GM12878 (cell line): ENCODE data around the gene AP1S1. TPM values are rescaled to one million over a fixed set of nuclear protein-coding genes. Genes with fewer than 3 reads are reported as not detected.

ENCODE experiments used
- ATAC-seq: fragments of 200-7000 bp; cut with Tn5 transposase; 3 replicates; pipeline ENCODE4 v1.9.1; 2020; ENCODE audit warnings: mild to moderate bottlenecking, moderate library complexity
- BruUV-seq: library from RNA; stranded (reverse); fragments of 400-500 nt; replicated peaks from 2 replicates; lab custom pipeline; 2021; lab: Mats Ljungman, UMichigan
- CTCF ChIA-PET: fragments of 300-600 bp; sonication (Branson Sonifier 250); formaldehyde crosslinking; extraction: SDS; loops from one replicate; lab custom pipeline; 2021; ENCODE audit warnings: inconsistent platforms; lab: Yijun Ruan, JAX
- POLR2A ChIA-PET: fragments of 350-600 bp; formaldehyde crosslinking; extraction: SDS; loops from one replicate; lab custom pipeline; 2021; ENCODE audit warnings: inconsistent platforms; lab: Charles Lee
- RAD21 ChIA-PET: fragments of 300-600 bp; sonication (Branson Sonifier 250); formaldehyde crosslinking; loops from one replicate; lab custom pipeline; 2023; ENCODE audit warnings: antibody characterized with exemption; ENCODE audit not compliant: unreplicated experiment; lab: Charles Lee
- SMC1A ChIA-PET: fragments of 300-600 bp; sonication (Branson Sonifier 250); formaldehyde crosslinking; loops from one replicate; lab custom pipeline; 2023; ENCODE audit not compliant: unreplicated experiment, uncharacterized antibody; lab: Charles Lee
- DNase-seq: peaks from one replicate; pipeline ENCODE4 v3.0.0-alpha.2; 2011; ENCODE audit warnings: low read depth, low spot score
- FAIRE-seq: peaks from 3 replicates; lab custom pipeline; 2011; peaks lifted over from hg19 to GRCh38; lab: Jason Lieb, UNC
- H2AFZ ChIP-seq: 2 replicates; pipeline ENCODE4 v1.6.0; 2011; ENCODE audit warnings: low read depth, low read length, control low read depth; ENCODE audit not compliant: control insufficient read depth
- H3K27ac ChIP-seq: 2 replicates; pipeline ENCODE4 v1.5.1; 2011; ENCODE audit warnings: control low read depth; ENCODE audit not compliant: control insufficient read depth, insufficient read depth
- H3K27me3 ChIP-seq, 2 experiments: replicated peaks in 1 of 2; 2 replicates each; pipeline versions ENCODE4 v1.6.0 to v1.6.1; 2011; ENCODE audit warnings: low read length in 1 of 2; ENCODE audit not compliant: control insufficient read depth in 2 of 2, insufficient read depth in 2 of 2
- H3K36me3 ChIP-seq, 2 experiments: 2 replicates each; pipeline ENCODE4 v1.5.1; 2011; ENCODE audit warnings: low read length in 1 of 2; ENCODE audit not compliant: control insufficient read depth in 2 of 2, insufficient read depth in 2 of 2
- H3K4me1 ChIP-seq: 2 replicates; pipeline ENCODE4 v1.6.1; 2011; ENCODE audit warnings: mild to moderate bottlenecking, low read length, moderate library complexity, mixed read lengths; ENCODE audit not compliant: control insufficient read depth, insufficient read depth
- H3K4me2 ChIP-seq: 2 replicates; pipeline ENCODE4 v1.6.0; 2011; ENCODE audit warnings: control low read depth; ENCODE audit not compliant: control insufficient read depth, insufficient read depth
- H3K4me3 ChIP-seq: fragments of 200-600 bp; sonication (generic); 2 replicates; pipeline ENCODE4 v1.5.1; 2016
- H3K79me2 ChIP-seq: 2 replicates; pipeline ENCODE4 v1.6.0; 2011; ENCODE audit warnings: low read length; ENCODE audit not compliant: control insufficient read depth, insufficient read depth
- H3K9ac ChIP-seq: 2 replicates; pipeline ENCODE4 v1.8.0; 2011; ENCODE audit warnings: low read length, control low read depth, mixed read lengths; ENCODE audit not compliant: control insufficient read depth, insufficient read depth
- H3K9me3 ChIP-seq: replicated peaks from 3 replicates; pipeline ENCODE4 v1.5.1; 2011; ENCODE audit warnings: mild to moderate bottlenecking, low read length; ENCODE audit not compliant: control insufficient read depth, insufficient read depth
- H4K20me1 ChIP-seq: 2 replicates; pipeline ENCODE4 v1.6.0; 2011; ENCODE audit not compliant: control insufficient read depth, insufficient read depth
- HDGF ChIP-seq: fragments of 450-650 bp; IDR thresholded peaks from 2 replicates; pipeline ENCODE4 v1.6.1; 2016; ENCODE audit warnings: antibody characterized with exemption
- NR2C2 ChIP-seq: IDR thresholded peaks from 2 replicates; pipeline ENCODE4 v1.6.1; 2011; ENCODE audit warnings: borderline replicate concordance, low read depth; ENCODE audit not compliant: control insufficient read depth, insufficient read length
- SMARCA5 ChIP-seq: fragments of 450-650 bp; IDR thresholded peaks from 2 replicates; pipeline ENCODE4 v1.6.1; 2017; ENCODE audit warnings: mild to moderate bottlenecking
- STAT3 ChIP-seq: IDR thresholded peaks from 2 replicates; pipeline ENCODE4 v1.6.1; 2011; ENCODE audit warnings: low read depth, low read length, improper control_type of control experiment
- TCF3 ChIP-seq: IDR thresholded peaks from 2 replicates; pipeline ENCODE4 v1.6.1; 2012; ENCODE audit warnings: low read depth, mild to moderate bottlenecking, low read length, borderline replicate concordance; ENCODE audit not compliant: insufficient read depth
- WGBS: methylation state at CpG from one replicate; pipeline ENCODE4 v1.1.6; 2016; ENCODE audit warnings: low lambda C conversion rate; ENCODE audit not compliant: insufficient replicate concordance, insufficient coverage; ENCODE audit errors: missing lambda C conversion rate; 5-methylcytosine and 5-hydroxymethylcytosine counted together
- in situ Hi-C: fragments of 300-500 bp; cut with MboI; formaldehyde crosslinking; loops from 9 replicates; pipeline ENCODE4 v1.14.3; 2018; ENCODE audit warnings: mixed read lengths
- intact Hi-C: fragments of 100-400 bp; cut with micrococcal nuclease; formaldehyde crosslinking; loops from one replicate; pipeline ENCODE4 v1.14.2; 2022; ENCODE audit not compliant: unreplicated experiment
- polyA plus RNA-seq, 11 experiments: library from polyadenylated mRNA; depleted of rRNA in 4 of 11; unstranded in 6 of 11; stranded (reverse) in 5 of 11; fragments of >200 nt; fragmentation: Nextera tagmentation in 4 of 11; fragmentation: Illumina TruSeq in 1 of 11; extraction: Ambion mirVana in 4 of 11; extraction: Trizol in 1 of 11; gene quantifications; 1 replicate in 1 of 11; 2 replicates in 10 of 11; pipeline versions ENCODE4 v1.2.1 to v1.2.3, GENCODE V29; 2011 to 2016; ENCODE audit warnings: inconsistent platforms in 2 of 11, missing spikeins in 2 of 11, low read depth in 1 of 11
- total RNA-seq, 4 experiments: library from RNA; depleted of rRNA in 3 of 4; stranded (reverse); fragments of >200 nt in 3 of 4; fragmentation: Illumina TruSeq in 1 of 4; extraction: Trizol in 1 of 4; gene quantifications; 2 replicates each; pipeline versions ENCODE4 v1.2.1 to v1.2.3, GENCODE V29; 2013 to 2021
- TF ChIP-seq, protein P1 (sequence below): IDR thresholded peaks from 2 replicates; pipeline ENCODE4 v1.6.1; 2012; ENCODE audit warnings: low read depth, low read length, improper control_type of control experiment

The AP1S1 gene
- total and polyA plus RNA-seq, 10 of the 15 experiments (the other 5 are each of a cell fraction or from before 2014, with no cell fraction given) = 2.5 to 121 (median 54.9) TPM

DNA sequence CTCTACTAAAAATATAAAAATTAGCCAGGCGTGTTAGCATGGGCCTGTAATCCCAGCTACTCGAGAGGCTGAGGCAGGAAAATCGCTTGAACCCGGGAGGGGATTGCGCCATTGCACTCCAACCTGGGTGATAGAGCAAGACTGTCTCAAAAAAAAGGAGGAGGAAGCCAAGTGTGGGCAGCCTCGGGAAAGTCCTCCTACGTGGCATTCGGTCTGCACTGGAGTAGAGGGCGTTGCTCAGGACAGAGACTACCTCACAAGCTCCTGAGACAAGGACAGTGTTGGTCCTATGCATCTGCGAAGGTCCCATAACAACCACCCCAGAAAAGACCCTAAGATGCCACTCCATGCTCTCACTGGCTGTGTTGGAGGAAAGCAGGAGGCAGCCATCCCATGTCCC is 37.4 kb upstream of the AP1S1 start (continued):
- no peak for TF ChIP-seq NR2C2

DNA sequence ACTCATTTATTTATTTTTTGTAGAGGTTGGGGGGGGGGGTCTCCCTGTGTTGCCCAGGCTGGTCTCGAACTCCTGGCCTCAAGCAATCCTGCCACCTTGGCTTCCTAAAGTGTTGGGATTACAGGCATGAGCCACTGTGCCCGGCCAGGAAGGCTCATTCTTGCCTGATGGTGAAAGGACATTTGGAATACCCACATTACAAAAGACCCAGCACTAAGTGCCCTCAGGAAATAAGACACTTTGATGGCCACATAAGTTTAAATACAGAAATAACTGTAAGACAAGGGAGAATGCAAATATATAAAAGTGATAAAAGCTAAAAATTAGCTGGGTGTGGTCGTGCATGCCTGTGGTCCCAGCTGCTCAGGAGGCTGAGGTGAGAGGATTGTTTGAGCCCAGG is 35.4 kb upstream of the AP1S1 start:
- no peak overlapping the region for H3K27ac ChIP-seq
- SMC1A ChIA-PET = no interaction called here
- no peaks in the 10 kb centered on the region for H3K9me3 ChIP-seq
- H4K20me1 ChIP-seq = no peaks in the 10 kb centered on the region
- FAIRE-seq = no peak
- no peak for DNase-seq
- H2AFZ ChIP-seq = no peak overlapping the region
- RAD21 ChIA-PET = no interaction called here
- no peaks in the 10 kb centered on the region for H3K79me2 ChIP-seq
- H3K9ac ChIP-seq = no peak overlapping the region
- TF ChIP-seq SMARCA5 (no peak), HDGF (no peak), STAT3 (no peak), TCF3 (no peak)
- TF ChIP-seq, protein P1, sequence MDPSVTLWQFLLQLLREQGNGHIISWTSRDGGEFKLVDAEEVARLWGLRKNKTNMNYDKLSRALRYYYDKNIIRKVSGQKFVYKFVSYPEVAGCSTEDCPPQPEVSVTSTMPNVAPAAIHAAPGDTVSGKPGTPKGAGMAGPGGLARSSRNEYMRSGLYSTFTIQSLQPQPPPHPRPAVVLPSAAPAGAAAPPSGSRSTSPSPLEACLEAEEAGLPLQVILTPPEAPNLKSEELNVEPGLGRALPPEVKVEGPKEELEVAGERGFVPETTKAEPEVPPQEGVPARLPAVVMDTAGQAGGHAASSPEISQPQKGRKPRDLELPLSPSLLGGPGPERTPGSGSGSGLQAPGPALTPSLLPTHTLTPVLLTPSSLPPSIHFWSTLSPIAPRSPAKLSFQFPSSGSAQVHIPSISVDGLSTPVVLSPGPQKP = no peak
- H3K4me1 ChIP-seq = peaks cover 4% of the 10 kb centered on the region
- intact Hi-C loops (no loop called here), in situ Hi-C loops (no loop called here)
- 9% methylated on average over 3 of the region's 3 CpGs for WGBS
- POLR2A ChIA-PET = interaction anchor here (0.6 to 1.0 kb wide), 2 partner anchors 10 to 323 kb away, joined by 4 read pairs; no protein-coding TSS in a partner anchor
- no peaks in the 10 kb centered on the region for H3K36me3 ChIP-seq
- CTCF ChIA-PET = interaction anchor here (0.6 to 2.2 kb wide), 3 partner anchors 19 to 173 kb away, joined by 3 to 5 read pairs (median 3); no protein-coding TSS in a partner anchor
- H3K27me3 ChIP-seq = no peaks in the 10 kb centered on the region
- no peak overlapping the region for H3K4me3 ChIP-seq
- no peak overlapping the region for H3K4me2 ChIP-seq
- no TSS peak for BruUV-seq
- no peak for ATAC-seq
